HepG2 (cell line): ENCODE measurements around the gene OXLD1. TPM values are rescaled to one million over a fixed set of nuclear protein-coding genes. Genes with fewer than 3 reads are reported as not detected.
A peak's percentile ranks its signal among the peaks of the same experiment; 100 is the strongest.

Experiments
- BRCA1 ChIP-seq: sonication (generic); formaldehyde crosslinking; IDR thresholded peaks from 2 replicates; pipeline ENCODE4 v1.4.0; 2020; ENCODE audit warnings: missing genetic modification reagents
- ELF1 ChIP-seq: sonication (generic); formaldehyde crosslinking; IDR thresholded peaks from 2 replicates; pipeline ENCODE4 v1.4.0; 2020; ENCODE audit warnings: missing genetic modification reagents
- EP300 ChIP-seq, 3 experiments: sonication (generic) in 1 of 3; formaldehyde crosslinking in 1 of 3; IDR thresholded peaks; 2 replicates each; pipeline versions ENCODE4 v1.5.1 to v1.6.1; 2011 to 2020; ENCODE audit warnings: low read depth in 2 of 3, low read length in 2 of 3, borderline replicate concordance in 1 of 3, improper control_type of control experiment in 1 of 3, mild to moderate bottlenecking in 1 of 3, missing genetic modification reagents in 1 of 3, moderate library complexity in 1 of 3
- HNRNPLL ChIP-seq: fragments of 200-400 bp; formaldehyde crosslinking; IDR thresholded peaks from 2 replicates; pipeline ENCODE4 v1.6.1; 2017; ENCODE audit warnings: mild to moderate bottlenecking, low read depth, low read length; ENCODE audit not compliant: poor library complexity, severe bottlenecking
- MAF1 ChIP-seq: sonication (generic); formaldehyde crosslinking; IDR thresholded peaks from 2 replicates; pipeline ENCODE4 v1.5.0; 2020; ENCODE audit warnings: missing genetic modification reagents, borderline replicate concordance
- PBX3 ChIP-seq: sonication (generic); formaldehyde crosslinking; IDR thresholded peaks from 2 replicates; pipeline ENCODE4 v1.8.1; 2023; ENCODE audit warnings: missing genetic modification reagents, inconsistent platforms, borderline replicate concordance
- RXRB ChIP-seq: IDR thresholded peaks from 2 replicates; pipeline ENCODE4 v1.6.1; 2016; ENCODE audit warnings: borderline replicate concordance, missing genetic modification reagents, missing compliant biosample characterization
- SAP130 ChIP-seq: IDR thresholded peaks from 2 replicates; pipeline ENCODE4 v1.6.1; 2016; ENCODE audit warnings: low read depth
- TAF15 ChIP-seq: fragments of 200-400 bp; formaldehyde crosslinking; IDR thresholded peaks from one replicate; pipeline ENCODE4 v1.6.1; 2018; ENCODE audit warnings: mild to moderate bottlenecking, low read depth, low read length; ENCODE audit not compliant: poor library complexity, severe bottlenecking
- THAP9 ChIP-seq: sonication (generic); formaldehyde crosslinking; IDR thresholded peaks from 2 replicates; pipeline ENCODE4; 2020; ENCODE audit warnings: missing genetic modification reagents, mild to moderate bottlenecking, borderline replicate concordance
- ZKSCAN8 ChIP-seq: IDR thresholded peaks from 2 replicates; pipeline ENCODE4 v1.6.1; 2016; ENCODE audit warnings: borderline replicate concordance, missing genetic modification reagents, missing compliant biosample characterization
- ZNF343 ChIP-seq: sonication (generic); formaldehyde crosslinking; IDR thresholded peaks from 2 replicates; pipeline ENCODE4 v1.4.0; 2020; ENCODE audit warnings: mild to moderate bottlenecking, missing genetic modification reagents
- ZNF407 ChIP-seq: sonication (generic); formaldehyde crosslinking; IDR thresholded peaks from one replicate; pipeline ENCODE4 v1.5.1; 2020; ENCODE audit warnings: mild to moderate bottlenecking, missing genetic modification reagents; ENCODE audit errors: not compliant biosample characterization
- ZNF652 ChIP-seq: IDR thresholded peaks from 2 replicates; pipeline ENCODE4 v1.6.1; 2016; ENCODE audit warnings: low read depth, borderline replicate concordance
- ZNF724P ChIP-seq: sonication (generic); formaldehyde crosslinking; IDR thresholded peaks from 2 replicates; pipeline ENCODE4 v1.8.0; 2022; ENCODE audit warnings: missing genetic modification reagents, borderline replicate concordance
- polyA plus RNA-seq, 8 experiments: library from polyadenylated mRNA; depleted of rRNA in 3 of 8; stranded (reverse) in 7 of 8; unstranded in 1 of 8; fragments of >200 nt; fragmentation: Illumina TruSeq in 4 of 8; extraction: Trizol in 4 of 8; gene quantifications; 2 replicates each; pipeline versions ENCODE4 v1.2.1 to v1.2.3, GENCODE V29; 2011 to 2016; ENCODE audit warnings: low read depth in 4 of 8, missing spikeins in 1 of 8, mixed read lengths in 1 of 8; ENCODE audit not compliant: insufficient read depth in 1 of 8
- total RNA-seq, 5 experiments: library from RNA; depleted of rRNA; stranded (reverse); fragments of >200 nt; fragmentation: Illumina TruSeq; extraction: Trizol; gene quantifications; 2 replicates each; pipeline ENCODE4 v1.2.3, GENCODE V29; 2016; ENCODE audit warnings: low read depth in 1 of 5

Gene OXLD1
- total and polyA plus RNA-seq, 2 of the 13 experiments (the other 11 are each of a cell fraction or from before 2014, with no cell fraction given): 27.1 to 37.5 TPM

DNA sequence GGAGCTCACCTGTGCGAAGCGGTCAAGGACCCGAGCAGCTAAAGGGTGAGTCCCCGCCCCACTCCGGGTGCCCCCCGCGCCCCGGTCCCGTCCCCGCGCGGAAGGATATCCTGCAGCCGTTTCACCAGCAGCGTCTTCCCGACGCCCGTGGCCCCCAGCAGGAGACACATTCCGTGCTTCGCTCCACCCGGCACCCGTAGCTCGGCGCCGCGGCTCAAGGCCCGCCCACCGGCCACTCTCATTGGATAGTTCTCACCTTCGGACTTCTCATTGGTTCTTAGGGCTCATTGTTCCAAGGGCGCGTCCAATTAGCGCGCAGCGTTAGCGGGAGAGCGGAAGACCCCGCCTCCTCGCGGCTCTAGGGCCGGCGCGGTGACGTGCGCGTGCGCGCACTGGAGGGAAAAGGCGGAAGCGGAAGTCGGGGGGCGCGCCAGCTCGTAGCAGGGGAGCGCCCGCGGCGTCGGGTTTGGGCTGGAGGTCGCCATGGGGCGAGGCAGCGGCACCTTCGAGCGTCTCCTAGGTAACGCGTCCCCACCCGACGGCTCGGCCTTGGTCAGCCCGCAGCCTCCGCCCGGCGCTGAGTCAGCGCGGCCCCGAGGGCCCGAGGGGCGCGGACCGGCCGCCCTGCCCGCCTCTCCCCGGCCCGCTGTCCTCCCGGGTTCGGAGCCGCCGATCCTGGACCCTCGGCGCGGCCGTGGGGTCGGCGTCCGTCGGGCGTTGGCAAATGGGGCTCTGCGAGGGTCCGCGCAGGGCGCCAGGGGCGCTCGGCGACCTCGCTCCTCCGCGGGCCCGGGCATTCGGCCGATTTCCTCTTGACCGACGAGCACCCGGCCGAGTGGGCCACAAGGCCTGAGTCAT lies 17.4 kb upstream of the OXLD1 start, which contains the start of the genes ARL16 and HGS (continued):
- TF ChIP-seq ELF1: peak; percentile 99
- TF ChIP-seq ZNF724P (CRISPR knock-in tag): no peak
- no peak for TF ChIP-seq EP300 (IDR thresholded peaks at IDR 0.05; ENCODE audit: low read depth in 2 of 2, low read length in 2 of 2)
- no peak for TF ChIP-seq EP300 (CRISPR knock-in tag; IDR thresholded peaks at IDR 0.05; ENCODE audit: borderline replicate concordance)
- TF ChIP-seq ZNF407: peak; percentile 29
- TF ChIP-seq SAP130 (CRISPR knock-in tag): peak; percentile 98
- TF ChIP-seq ZNF652 (CRISPR knock-in tag): no peak
- no peak for TF ChIP-seq BRCA1
- TF ChIP-seq ZKSCAN8: 0 out of 2 replicates have a peak, but pooled peaks have one; percentile 35
- TF ChIP-seq HNRNPLL: peak; percentile 65
- no peak; the same call in 1 of the 2 replicates for TF ChIP-seq MAF1
- TF ChIP-seq PBX3 (CRISPR knock-in tag): no peak; the same call in 1 of the 2 replicates
- TF ChIP-seq RXRB (CRISPR knock-in tag): peak; percentile 66
- peak; percentile 67 for TF ChIP-seq ZNF343 (CRISPR knock-in tag)
- TF ChIP-seq TAF15: no peak
- TF ChIP-seq THAP9 (CRISPR knock-in tag): peak; percentile 35; the same call in 1 of the 2 replicates
